Measurements from ENCODE around the gene FCER1G.

FCER1G gene

GRCh38 chr1:161215076-161215475 is at the start of gene FCER1G:
Gene FCER1G, plus strand, starts transcription at chr1:161215295. Its CDS starts 27 bp downstream, at chr1:161215322.
- DNase-seq: peak in 1 of 2 donors; percentile 69

GRCh38 chr1:161165742-161166668 is 49.1 kb upstream of the FCER1G start, which contains the start of gene PPOX:
Gene PPOX, plus strand, starts transcription at chr1:161166426. Its CDS starts 422 bp downstream, at chr1:161166848.
- DNase-seq: peak; percentile 95 to 97

- no peak for DNase-seq
Observed at GRCh38 chr1:161166669-161167548, 48.2 kb upstream of the FCER1G start.

GRCh38 chr1:161168906-161169305 is 46.2 kb upstream of the FCER1G start:
- DNase-seq: no peak

- no peak for DNase-seq
Observed at GRCh38 chr1:161171191-161171590, 43.9 kb upstream of the FCER1G start.

GRCh38 chr1:161171696-161172095 is 43.4 kb upstream of the FCER1G start:
- no peak for DNase-seq

GRCh38 chr1:161172349-161172748 is 42.7 kb upstream of the FCER1G start:
- DNase-seq: no peak

GRCh38 chr1:161172776-161173376 is 42.2 kb upstream of the FCER1G start:
- no peak for DNase-seq

GRCh38 chr1:161173711-161174110 is 41.4 kb upstream of the FCER1G start:
- no peak for DNase-seq

- DNase-seq: no peak
Observed at GRCh38 chr1:161174911-161175310, 40.2 kb upstream of the FCER1G start.

- DNase-seq: no peak
Observed at GRCh38 chr1:161175771-161176453, 39.2 kb upstream of the FCER1G start.

GRCh38 chr1:161176468-161177111 is 38.5 kb upstream of the FCER1G start:
- no peak for DNase-seq

- DNase-seq: peak; percentile 90 to 93
Observed at GRCh38 chr1:161177112-161177935, 37.8 kb upstream of the FCER1G start, which contains the start of gene B4GALT3. Gene B4GALT3, minus strand, starts transcription at chr1:161177507. Its CDS starts 1,447 bp downstream, at chr1:161176060.

- DNase-seq: no peak
Observed at GRCh38 chr1:161177936-161178244, 37.2 kb upstream of the FCER1G start.

- no peak for DNase-seq
Observed at GRCh38 chr1:161179698-161180097, 35.4 kb upstream of the FCER1G start.

- DNase-seq: peak in 1 of 2 donors; percentile 37
Observed at GRCh38 chr1:161180639-161181038, 34.5 kb upstream of the FCER1G start.

- peak; percentile 74 to 85 for DNase-seq
Observed at GRCh38 chr1:161182214-161182613, 32.9 kb upstream of the FCER1G start.

- DNase-seq: peak; percentile 89 to 93
Observed at GRCh38 chr1:161185282-161185682, 29.8 kb upstream of the FCER1G start.

- peak; percentile 39 to 40 for DNase-seq
Observed at GRCh38 chr1:161185732-161186311, 29.3 kb upstream of the FCER1G start.

- DNase-seq: no peak
Observed at GRCh38 chr1:161187311-161187710, 27.8 kb upstream of the FCER1G start.

- no peak for DNase-seq
Observed at GRCh38 chr1:161188381-161188780, 26.7 kb upstream of the FCER1G start.
